HG03060 (cell line): Measurements from ENCODE around the gene LENG1.

Source experiments
- ATAC-seq: cut with Tn5 transposase; IDR thresholded peaks from one replicate; pipeline ENCODE4 v1.9.1; 2021; ENCODE audit warnings: low read depth, moderate number of reproducible peaks; ENCODE audit not compliant: unreplicated experiment

Gene LENG1

GRCh38 chr19:54165222-54165621, 5.7 kb upstream of the LENG1 start:
- ATAC-seq: no peak

- ATAC-seq: no peak
These were observed 5.0 kb upstream of the LENG1 start for GRCh38 chr19:54164369-54165068.

- ATAC-seq: no peak
These were observed 3.4 kb upstream of the LENG1 start for GRCh38 chr19:54162884-54163283.

GRCh38 chr19:54162241-54162805, 2.8 kb upstream of the LENG1 start:
- ATAC-seq: no peak

- ATAC-seq: no peak
These were observed 1.3 kb upstream of the LENG1 start for GRCh38 chr19:54160854-54161253.

DNA sequence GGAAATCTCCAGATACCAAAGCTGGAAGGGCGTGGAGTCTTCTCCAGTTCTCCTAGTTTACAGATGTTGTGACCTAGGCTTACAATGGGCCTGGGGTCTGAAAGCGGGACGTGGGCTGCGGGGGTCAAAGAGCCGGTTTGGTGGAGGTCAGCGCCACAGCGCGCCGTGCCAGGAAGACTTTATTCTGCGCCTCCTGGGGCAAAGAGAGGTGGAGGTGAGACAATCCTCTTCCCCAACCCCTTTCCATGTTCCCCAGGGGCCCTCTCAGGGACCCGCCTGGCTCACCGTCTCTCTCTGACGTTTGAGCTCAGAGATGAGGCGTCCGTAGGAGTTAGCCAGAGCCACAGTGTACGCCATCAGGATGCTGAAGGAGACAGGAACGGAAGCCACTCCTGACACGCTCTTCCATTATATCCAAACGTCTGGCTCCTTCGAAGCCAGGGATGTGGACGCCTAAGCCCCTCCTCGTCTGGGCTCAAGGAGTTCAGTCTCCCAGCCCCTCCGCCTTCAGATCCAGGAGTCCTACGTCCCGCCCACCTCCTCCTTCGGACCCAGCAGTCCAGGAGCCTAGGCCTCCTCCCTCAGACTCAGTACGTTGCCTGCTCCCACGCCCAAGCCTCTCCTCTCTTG, 776 bp upstream of the LENG1 start:
- no peak for ATAC-seq

- no peak for ATAC-seq
These were observed 639 bp downstream of the LENG1 start for GRCh38 chr19:54158812-54159351.

- ATAC-seq: no peak
These were observed 2.6 kb downstream of the LENG1 start for GRCh38 chr19:54156953-54157352.

DNA sequence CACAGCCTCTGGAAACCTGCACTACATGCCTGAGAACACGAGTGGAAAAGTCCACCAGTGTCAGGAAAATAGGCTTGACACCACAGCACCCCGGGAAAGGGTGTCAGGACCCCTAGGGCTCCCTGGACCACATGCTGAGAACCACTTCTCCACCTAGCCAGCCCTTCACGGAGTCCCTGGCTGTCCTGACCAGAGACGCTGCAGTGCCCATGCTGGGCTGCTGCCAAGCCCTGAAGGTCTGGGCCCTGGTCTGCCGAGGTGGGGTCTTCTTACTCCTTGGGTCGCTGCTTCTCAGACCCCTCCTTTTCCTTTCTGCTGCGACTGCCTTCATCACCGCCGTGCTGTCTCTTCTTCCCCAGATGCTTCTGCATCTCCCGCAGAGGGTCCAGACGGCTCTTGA, 3.0 kb downstream of the LENG1 start:
- no peak for ATAC-seq

GRCh38 chr19:54155694-54156093, 3.8 kb downstream of the LENG1 start:
- ATAC-seq: no peak

- ATAC-seq: no peak
These were observed 4.7 kb downstream of the LENG1 start for GRCh38 chr19:54154603-54155345.

DNA sequence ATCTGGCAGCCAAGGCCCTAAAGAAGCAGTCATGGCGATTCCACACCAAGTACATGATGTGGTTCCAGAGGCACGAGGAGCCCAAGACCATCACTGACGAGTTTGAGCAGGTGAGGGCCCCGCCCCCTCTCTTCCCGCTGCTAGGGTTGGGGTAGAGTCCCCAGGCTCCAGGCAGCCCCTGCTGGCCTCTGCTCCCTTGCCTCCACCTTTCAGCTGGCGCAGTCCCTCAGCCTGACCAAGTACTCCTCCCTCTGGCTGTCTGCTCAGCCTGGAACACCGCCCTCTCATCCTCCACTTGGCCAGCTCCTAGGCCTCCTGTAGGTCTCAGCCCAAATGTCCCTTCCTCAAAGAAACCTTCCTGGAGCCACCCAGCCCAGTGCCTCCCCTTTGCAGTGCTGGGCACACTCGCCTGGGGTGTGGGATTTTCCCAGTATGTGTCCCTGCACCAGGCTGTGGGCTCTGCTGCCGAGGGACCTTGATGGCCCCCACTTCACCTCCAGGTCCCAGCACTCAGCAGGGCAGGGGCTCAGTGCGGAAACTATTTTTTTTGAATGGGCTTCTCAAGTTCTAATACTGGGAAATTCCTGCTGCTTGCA, 5.7 kb downstream of the LENG1 start:
- no peak for ATAC-seq

DNA sequence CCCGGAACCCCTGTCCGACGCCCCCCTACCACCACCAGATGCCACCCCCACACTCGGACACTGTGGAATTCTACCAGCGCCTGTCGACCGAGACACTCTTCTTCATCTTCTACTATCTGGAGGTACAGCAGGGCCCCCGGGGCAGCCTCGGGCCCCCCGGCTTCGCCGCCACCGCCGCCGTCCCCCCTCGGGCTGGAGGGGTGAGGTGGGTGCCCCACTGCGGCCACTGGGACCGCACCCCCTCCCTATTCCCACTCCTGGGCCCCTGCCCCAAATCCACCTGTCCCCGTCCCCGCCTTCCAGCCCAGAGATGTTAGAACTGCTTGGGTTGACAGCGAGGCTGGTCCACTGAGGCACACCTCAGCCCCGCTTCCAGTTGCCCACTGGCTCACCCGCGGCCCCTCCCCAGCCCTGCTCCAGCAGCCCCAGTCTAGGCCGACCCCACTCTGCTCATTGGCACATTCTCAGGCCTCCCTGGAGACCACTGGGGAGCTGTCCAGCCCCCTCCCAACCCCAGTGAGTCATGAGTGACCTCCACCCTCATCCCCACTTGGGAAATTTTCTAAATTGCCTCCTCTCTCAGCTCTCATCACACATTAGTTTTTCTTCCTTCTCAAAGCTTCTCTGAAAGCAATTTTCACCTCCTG, 6.5 kb downstream of the LENG1 start:
- no peak for ATAC-seq

DNA sequence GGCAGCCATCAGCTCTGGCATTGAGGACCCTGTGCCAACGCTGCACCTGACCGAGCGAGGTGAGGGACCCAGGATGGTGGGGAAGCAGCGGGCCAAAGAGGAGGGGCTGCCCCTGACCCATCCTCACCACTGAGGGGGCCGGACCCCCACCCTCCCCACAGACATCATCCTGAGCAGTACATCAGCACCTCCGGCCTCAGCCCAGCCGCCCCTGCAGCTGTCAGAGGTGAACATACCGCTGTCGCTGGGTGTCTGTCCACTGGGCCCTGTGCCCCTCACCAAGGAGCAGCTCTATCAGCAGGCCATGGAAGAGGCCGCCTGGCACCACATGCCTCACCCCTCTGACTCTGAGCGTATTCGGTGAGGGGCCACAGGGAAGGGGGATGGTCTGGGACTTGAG, 7.3 kb downstream of the LENG1 start:
- ATAC-seq: no peak

DNA sequence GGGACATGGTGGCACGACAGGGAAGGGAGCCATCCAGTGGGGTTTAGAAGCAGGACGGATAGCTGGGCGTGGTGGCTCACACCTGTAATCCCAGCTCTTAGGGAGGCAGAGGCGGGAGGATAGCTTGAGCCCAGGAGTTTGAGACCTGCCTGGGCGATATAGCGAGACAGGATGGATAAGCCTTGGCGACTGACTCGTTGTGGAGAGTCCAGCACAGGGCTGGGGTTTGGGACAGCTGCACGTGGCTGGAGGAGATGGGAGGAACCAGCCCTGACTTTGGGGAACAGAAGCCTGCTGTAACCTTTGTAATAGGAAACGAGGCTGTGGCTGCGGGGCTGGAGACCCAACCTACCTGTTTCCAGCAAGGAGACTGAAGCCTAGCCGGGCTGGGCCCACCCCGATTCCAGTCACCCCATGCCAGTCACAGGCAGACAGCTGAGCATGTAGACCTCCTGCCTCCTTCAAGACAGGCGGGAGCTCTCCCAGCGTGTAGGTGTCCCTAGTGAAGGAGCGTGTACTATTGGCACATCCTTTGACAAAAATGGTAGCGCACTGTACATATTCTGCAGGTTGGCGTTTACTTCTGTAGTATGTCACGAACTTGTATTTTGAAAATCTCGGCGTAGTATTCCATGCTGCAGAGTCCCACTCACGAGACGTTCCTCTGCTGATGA, 8.0 kb downstream of the LENG1 start:
- ATAC-seq: no peak

- ATAC-seq: no peak
These were observed 10.3 kb downstream of the LENG1 start for GRCh38 chr19:54149021-54149812.

GRCh38 chr19:54148158-54148557, 11.4 kb downstream of the LENG1 start:
- ATAC-seq: no peak

DNA sequence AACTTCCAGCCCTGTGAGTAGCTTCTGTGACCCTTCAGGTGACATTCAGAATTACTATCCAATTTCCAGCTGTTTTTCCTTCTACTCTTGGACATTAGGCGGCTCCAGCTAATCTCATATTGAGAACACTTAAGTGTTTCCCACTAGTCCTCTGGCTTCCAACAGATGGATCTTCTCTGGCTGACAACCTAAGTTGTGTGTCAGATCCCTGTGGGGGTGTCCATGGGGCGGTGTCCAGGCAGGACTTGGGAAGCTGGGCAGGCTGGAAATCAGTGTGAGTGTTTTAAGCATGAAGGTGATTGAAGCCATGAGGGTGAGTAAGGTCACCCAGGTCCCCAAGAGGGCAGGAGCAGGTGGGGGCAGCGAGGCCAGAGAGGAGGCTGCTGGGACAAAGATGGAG, 11.8 kb downstream of the LENG1 start:
- no peak for ATAC-seq
